ENCODE results near the gene JUNB.

Gene JUNB

DNA sequence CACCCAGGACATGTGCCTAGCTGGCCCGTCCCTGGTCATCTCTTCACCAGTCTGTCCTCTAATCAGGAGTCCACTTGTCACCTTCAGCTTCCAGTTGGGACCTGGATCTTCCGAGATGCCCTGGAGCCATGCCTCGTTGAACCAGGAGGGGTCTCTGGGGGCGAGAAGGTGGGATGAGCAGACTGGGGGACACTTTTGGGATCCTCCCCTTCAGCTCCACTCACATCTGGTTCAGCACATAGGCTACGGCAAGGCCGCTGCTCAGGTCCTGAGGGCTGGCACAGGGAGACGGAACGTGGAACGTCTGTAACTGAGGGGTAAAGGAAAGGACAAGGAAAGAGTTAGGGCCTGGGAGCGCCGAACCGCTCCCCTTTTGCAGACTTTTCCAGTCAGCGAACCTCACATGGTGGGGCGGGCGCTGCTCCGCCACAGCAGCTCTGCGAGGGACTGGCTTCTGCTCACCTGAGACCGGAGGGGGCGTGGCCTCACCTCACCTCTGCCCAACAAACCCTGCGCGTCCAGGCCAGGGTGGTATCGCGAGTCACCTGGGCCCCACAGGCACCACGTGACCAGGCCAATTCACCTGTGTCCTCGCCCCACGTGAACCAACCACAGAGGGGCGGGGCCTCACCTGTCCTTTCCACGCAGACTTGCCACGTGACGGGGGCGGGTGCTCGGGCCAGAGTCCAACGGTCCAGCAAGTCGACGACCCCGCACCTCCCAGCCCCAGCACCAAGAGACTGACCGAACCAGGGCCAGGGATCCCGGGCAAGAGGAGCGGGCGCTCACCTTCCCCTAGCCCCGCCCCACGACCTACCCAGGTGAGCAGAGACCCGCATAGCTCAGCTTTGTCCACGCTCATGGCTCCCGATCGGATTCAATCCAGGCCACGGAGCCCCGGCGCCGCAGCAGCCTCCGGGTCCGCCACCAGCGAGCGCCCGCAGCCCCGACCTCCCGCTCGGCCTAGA lies 16.4 kb upstream of the JUNB start, which contains the start of gene HOOK2:
Gene HOOK2 (minus strand): TSS at position 965 of the 968 bp plus-strand sequence. CDS start 103 bp downstream, at position 862.
- Histone ChIP-seq H3K27me3 (ENCODE audit: low read depth, low read length) (no peaks in the 10 kb centered on the region), H3K4me3 (ENCODE audit: low read length) (peak within 1 kb of the TSS; percentile 80), H4K20me1 (ENCODE audit: insufficient read depth, low read length) (no peaks in the 10 kb centered on the region), H3K4me1 (ENCODE audit: low read length) (peaks cover 19% of the 10 kb centered on the region), H3K9me3 (ENCODE audit: insufficient read depth, low read length) (no peaks in the 10 kb centered on the region), H3K4me2 (ENCODE audit: low read length) (peak within 1 kb of the TSS; percentile 74), H3K79me2 (ENCODE audit: low read length) (peaks cover 14% of the 10 kb centered on the region; the same call in 1 of the 2 replicates), H3K9ac (ENCODE audit: low read length) (peak within 1 kb of the TSS; percentile 66), H3K27ac (ENCODE audit: low read length) (peak within 1 kb of the TSS; percentile 45), H3K36me3 (replicated peaks; ENCODE audit: low read depth, low read length) (peaks cover 3% of the 10 kb centered on the region), H2AFZ (ENCODE audit: low read depth, low read length) (peak within 1 kb of the TSS; percentile 28; the same call in 1 of the 2 replicates)
- no peak for TF ChIP-seq EZH2phosphoT487 (IDR thresholded peaks at IDR 0.05; ENCODE audit: low read depth)
- TF ChIP-seq, protein P1, sequence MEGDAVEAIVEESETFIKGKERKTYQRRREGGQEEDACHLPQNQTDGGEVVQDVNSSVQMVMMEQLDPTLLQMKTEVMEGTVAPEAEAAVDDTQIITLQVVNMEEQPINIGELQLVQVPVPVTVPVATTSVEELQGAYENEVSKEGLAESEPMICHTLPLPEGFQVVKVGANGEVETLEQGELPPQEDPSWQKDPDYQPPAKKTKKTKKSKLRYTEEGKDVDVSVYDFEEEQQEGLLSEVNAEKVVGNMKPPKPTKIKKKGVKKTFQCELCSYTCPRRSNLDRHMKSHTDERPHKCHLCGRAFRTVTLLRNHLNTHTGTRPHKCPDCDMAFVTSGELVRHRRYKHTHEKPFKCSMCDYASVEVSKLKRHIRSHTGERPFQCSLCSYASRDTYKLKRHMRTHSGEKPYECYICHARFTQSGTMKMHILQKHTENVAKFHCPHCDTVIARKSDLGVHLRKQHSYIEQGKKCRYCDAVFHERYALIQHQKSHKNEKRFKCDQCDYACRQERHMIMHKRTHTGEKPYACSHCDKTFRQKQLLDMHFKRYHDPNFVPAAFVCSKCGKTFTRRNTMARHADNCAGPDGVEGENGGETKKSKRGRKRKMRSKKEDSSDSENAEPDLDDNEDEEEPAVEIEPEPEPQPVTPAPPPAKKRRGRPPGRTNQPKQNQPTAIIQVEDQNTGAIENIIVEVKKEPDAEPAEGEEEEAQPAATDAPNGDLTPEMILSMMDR (IDR thresholded peaks at IDR 0.05; ENCODE audit: low read depth, low read length): no peak

- H3K27me3 ChIP-seq (ENCODE audit: low read depth, low read length): no peaks in the 10 kb centered on the region
- peak overlapping the region; percentile 88 for H3K4me2 ChIP-seq (ENCODE audit: low read length)
- H3K9ac ChIP-seq (ENCODE audit: low read length): peak overlapping the region; percentile 83
- no peaks in the 10 kb centered on the region for H3K9me3 ChIP-seq (ENCODE audit: insufficient read depth, low read length)
- peaks cover 3% of the 10 kb centered on the region for H3K36me3 ChIP-seq (replicated peaks; ENCODE audit: low read depth, low read length)
- 0 out of 2 replicates have a peak overlapping the region, but pooled peaks have one; percentile 66 for H2AFZ ChIP-seq (ENCODE audit: low read depth, low read length)
- H4K20me1 ChIP-seq (ENCODE audit: insufficient read depth, low read length): no peaks in the 10 kb centered on the region
- TF ChIP-seq, protein P1 (IDR thresholded peaks at IDR 0.05; ENCODE audit: low read depth, low read length): peak; percentile 97
- TF ChIP-seq EZH2phosphoT487 (IDR thresholded peaks at IDR 0.05; ENCODE audit: low read depth): no peak
- H3K79me2 ChIP-seq (ENCODE audit: low read length): peaks cover 14% of the 10 kb centered on the region; the same call in 1 of the 2 replicates
- peak overlapping the region; percentile 83 for H3K27ac ChIP-seq (ENCODE audit: low read length)
- H3K4me3 ChIP-seq (ENCODE audit: low read length): peak overlapping the region; percentile 82
- peaks cover 32% of the 10 kb centered on the region for H3K4me1 ChIP-seq (ENCODE audit: low read length)
Measured at GRCh38 chr19:12777217-12778016, 13.9 kb upstream of the JUNB start.

DNA sequence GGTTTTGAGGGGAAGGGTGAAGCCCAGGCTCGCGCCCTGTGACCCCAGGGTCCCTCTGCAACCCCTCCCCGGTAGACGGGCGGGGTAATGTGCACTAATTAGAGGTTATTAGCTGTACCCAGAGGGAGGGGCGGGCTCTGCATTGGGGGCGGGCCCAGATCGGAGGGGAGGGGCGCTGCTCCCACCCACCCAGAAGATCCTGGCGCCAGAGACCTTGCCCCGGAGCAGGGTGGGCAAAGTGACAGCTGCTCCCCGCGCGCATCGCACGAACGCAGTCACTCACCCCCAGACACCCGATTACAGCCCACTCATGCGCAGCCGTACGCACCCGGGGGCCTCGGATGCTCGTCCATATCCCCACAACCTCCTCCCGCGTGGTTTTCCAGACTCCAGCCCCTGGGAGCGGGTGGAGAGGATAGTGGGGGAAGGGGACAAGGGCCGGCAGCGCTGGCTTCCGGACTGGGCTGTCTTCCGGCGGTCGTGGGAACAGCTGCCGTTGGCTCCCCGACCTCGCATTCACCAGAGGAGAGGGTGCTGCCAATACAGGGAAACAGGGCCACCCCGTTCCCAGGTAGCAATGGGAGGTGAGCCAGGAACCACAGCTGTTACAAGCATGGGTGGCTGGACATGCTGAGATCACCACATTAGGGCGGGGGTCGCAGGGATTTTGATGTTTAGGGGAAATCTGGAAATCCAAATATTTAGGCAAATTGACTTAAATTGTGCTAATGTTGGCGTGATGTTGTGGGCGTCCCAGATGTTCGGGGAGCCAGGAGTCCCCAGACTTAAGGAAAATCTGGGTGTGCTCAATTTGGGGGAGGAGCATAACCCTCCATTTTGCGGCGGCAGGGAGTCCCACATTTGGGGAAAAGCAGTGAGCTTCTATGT lies 13.0 kb upstream of the JUNB start:
- H3K27ac ChIP-seq (ENCODE audit: low read length): peak overlapping the region; percentile 83
- no peak overlapping the region for H2AFZ ChIP-seq (ENCODE audit: low read depth, low read length)

More for the DNA sequence above, 13.0 kb upstream of the JUNB start:
- peaks cover 38% of the 10 kb centered on the region for H3K4me1 ChIP-seq (ENCODE audit: low read length)
- peak overlapping the region; percentile 88 for H3K4me2 ChIP-seq (ENCODE audit: low read length)
- H3K79me2 ChIP-seq (ENCODE audit: low read length): peaks cover 14% of the 10 kb centered on the region; the same call in 1 of the 2 replicates
- H3K9ac ChIP-seq (ENCODE audit: low read length): peak overlapping the region; percentile 83
- H3K9me3 ChIP-seq (ENCODE audit: insufficient read depth, low read length): no peaks in the 10 kb centered on the region
- H3K27me3 ChIP-seq (ENCODE audit: low read depth, low read length): no peaks in the 10 kb centered on the region
- H3K4me3 ChIP-seq (ENCODE audit: low read length): peak overlapping the region; percentile 82
- H3K36me3 ChIP-seq (replicated peaks; ENCODE audit: low read depth, low read length): peaks cover 3% of the 10 kb centered on the region
- TF ChIP-seq, protein P1 (IDR thresholded peaks at IDR 0.05; ENCODE audit: low read depth, low read length): no peak
- no peak for TF ChIP-seq EZH2phosphoT487 (IDR thresholded peaks at IDR 0.05; ENCODE audit: low read depth)
- H4K20me1 ChIP-seq (ENCODE audit: insufficient read depth, low read length): no peaks in the 10 kb centered on the region
